Gastroesophageal sphincter (tissue), 2 donors: Measurements from ENCODE around the gene MEIOC.

Experiments used
- EP300 ChIP-seq: sonication (generic); formaldehyde crosslinking; IDR thresholded peaks from one replicate; pipeline ENCODE4 v1.6.1; 2017; ENCODE audit warnings: antibody characterized with exemption, mild to moderate bottlenecking
- POLR2A ChIP-seq, 2 donors: fragments of 450-650 bp; IDR thresholded peaks; one replicate each; pipeline ENCODE4 v1.6.1; 2017; ENCODE audit warnings: antibody characterized with exemption in 2 of 2, mild to moderate bottlenecking in 2 of 2, moderate library complexity in 1 of 2

DNA sequence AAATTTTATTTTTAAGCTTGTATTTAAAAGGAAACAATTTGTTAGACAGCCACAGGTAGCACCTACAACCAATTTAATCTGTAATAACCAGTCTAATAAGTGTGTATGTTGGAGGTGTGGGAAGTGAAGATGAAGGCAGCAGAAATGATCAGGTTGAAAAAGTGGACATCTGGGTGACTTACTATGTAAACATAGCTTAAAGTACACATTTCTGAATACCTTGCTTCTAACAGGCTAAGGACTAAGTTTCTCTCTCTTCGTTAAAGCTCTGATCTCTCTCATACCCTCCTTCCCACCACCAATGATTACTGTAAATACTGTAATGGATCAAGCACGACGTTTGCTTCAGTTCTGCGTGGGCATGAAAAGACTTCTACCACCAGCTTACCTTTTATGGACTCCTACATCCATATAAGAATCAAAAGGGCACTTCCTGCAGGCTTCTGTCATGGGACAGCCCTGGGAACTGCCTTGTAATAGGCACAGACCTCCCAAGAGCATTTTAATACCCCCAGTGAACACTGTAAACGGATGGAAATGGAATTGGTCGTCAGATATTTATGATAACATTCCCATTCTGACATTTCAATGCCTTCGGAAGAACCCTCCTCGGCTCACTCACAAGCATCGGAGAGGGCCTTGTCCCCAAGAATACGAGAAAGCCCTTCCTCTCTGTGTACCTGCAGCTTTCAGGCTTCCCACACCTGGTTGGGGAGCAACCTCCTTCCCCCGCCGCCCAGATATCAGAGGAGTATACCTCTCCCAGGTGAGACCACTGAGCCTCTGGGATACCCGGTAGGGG lies 32.6 kb downstream of the MEIOC start:
- TF ChIP-seq EP300, result no peak
- TF ChIP-seq POLR2A (IDR thresholded peaks at IDR 0.05), result no peak
